ENCODE data around the gene ARMC5. TPM values are rescaled to one million over a fixed set of nuclear protein-coding genes. Genes with fewer than 3 reads are reported as not detected.

The ARMC5 gene
- polyA plus RNA-seq, 2 of the 4 experiments (the other 2 are of a cell fraction): 3.2 to 6.1 TPM

GRCh38 chr16:31491778-31492418, 32.6 kb downstream of the ARMC5 start:
- Histone ChIP-seq H3K9me3 (no peaks in the 10 kb centered on the region), H3K27ac (no peak overlapping the region), H3K4me3 (no peak overlapping the region), H3K4me2 (no peak overlapping the region), H3K4me1 (0 out of 3 replicates have a peak, but pooled peaks cover 7% of the 10 kb centered on the region)
- WGBS (ENCODE audit: missing lambda C conversion rate): 95% methylated on average over 8 of the region's 8 CpGs
- no peak for FAIRE-seq
- DNase-seq (ENCODE audit: low read depth in 1 of 2, low spot score in 1 of 2): no peak
- CTCF ChIA-PET: interaction anchor here (1.1 kb wide), 1 partner anchor 16 kb away, joined by 3 read pairs; the partner anchor contains the start of gene RUSF1
- TF ChIP-seq KDM5A (IDR thresholded peaks at IDR 0.05) (no peak), E2F6 (IDR thresholded peaks at IDR 0.05; ENCODE audit: borderline replicate concordance, low read depth) (no peak), BHLHE40 (IDR thresholded peaks at IDR 0.05; ENCODE audit: low read depth, low read length) (no peak), HOXB13 (CRISPR knock-in tag; IDR thresholded peaks at IDR 0.05; ENCODE audit: low read depth) (no peak), ZFP36 (IDR thresholded peaks at IDR 0.05; ENCODE audit: borderline replicate concordance, partially characterized antibody) (no peak), HDAC2 (IDR thresholded peaks at IDR 0.05) (no peak), MAFK (IDR thresholded peaks at IDR 0.05; ENCODE audit: partially characterized antibody) (no peak), ESRRA (IDR thresholded peaks at IDR 0.05; ENCODE audit: borderline replicate concordance, low read length) (no peak), USF2 (IDR thresholded peaks at IDR 0.05) (no peak), CBX2 (IDR thresholded peaks at IDR 0.05; ENCODE audit: borderline replicate concordance, low read depth) (no peak), PBX3 (IDR thresholded peaks at IDR 0.05) (no peak)
- TF ChIP-seq, protein P1, sequence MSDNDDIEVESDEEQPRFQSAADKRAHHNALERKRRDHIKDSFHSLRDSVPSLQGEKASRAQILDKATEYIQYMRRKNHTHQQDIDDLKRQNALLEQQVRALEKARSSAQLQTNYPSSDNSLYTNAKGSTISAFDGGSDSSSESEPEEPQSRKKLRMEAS (IDR thresholded peaks at IDR 0.05): no peak
- POLR2A ChIA-PET: no interaction called here
- no peak for ATAC-seq

- FAIRE-seq: no peak
- 92% methylated on average over 18 of the region's 18 CpGs for WGBS (ENCODE audit: missing lambda C conversion rate)
- no peak for ATAC-seq
- no peak overlapping the region for H3K4me2 ChIP-seq
- DNase-seq (ENCODE audit: low read depth in 1 of 2, low spot score in 1 of 2): no peak
- no peak overlapping the region for H3K4me3 ChIP-seq
- ChIA-PET POLR2A (interaction anchor here (0.7 kb wide), 1 partner anchor 34 kb away, joined by 3 read pairs; the partner anchor contains the start of gene ARMC5), CTCF (interaction anchor here (1.4 kb wide), 2 partner anchors 10 to 13 kb away, joined by 3 to 6 read pairs; no protein-coding TSS in a partner anchor)
- TF ChIP-seq KDM1A (IDR thresholded peaks at IDR 0.05; ENCODE audit: low read depth) (no peak), RNF2 (IDR thresholded peaks at IDR 0.05; ENCODE audit: borderline replicate concordance, low read depth) (no peak), BHLHE40 (IDR thresholded peaks at IDR 0.05; ENCODE audit: low read depth, low read length) (no peak), TFCP2L1 (CRISPR knock-in tag; IDR thresholded peaks at IDR 0.05) (no peak), HMGXB4 (CRISPR knock-in tag; IDR thresholded peaks at IDR 0.05; ENCODE audit: borderline replicate concordance) (no peak), HOXB13 (CRISPR knock-in tag; IDR thresholded peaks at IDR 0.05; ENCODE audit: low read depth) (no peak), RAD21 (conservative IDR thresholded peaks at IDR 0.05 in 1 of 2, IDR thresholded peaks at IDR 0.05 in 1 of 2) (no peak)
- TF ChIP-seq, protein P2, sequence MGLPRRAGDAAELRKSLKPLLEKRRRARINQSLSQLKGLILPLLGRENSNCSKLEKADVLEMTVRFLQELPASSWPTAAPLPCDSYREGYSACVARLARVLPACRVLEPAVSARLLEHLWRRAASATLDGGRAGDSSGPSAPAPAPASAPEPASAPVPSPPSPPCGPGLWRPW (IDR thresholded peaks at IDR 0.05): no peak
- no peaks in the 10 kb centered on the region for H3K4me1 ChIP-seq
- no peaks in the 10 kb centered on the region for H3K9me3 ChIP-seq
- no peak overlapping the region for H3K27ac ChIP-seq
Observed at GRCh38 chr16:31493506-31494125, 34.3 kb downstream of the ARMC5 start.

Measured in A549 (cell line).